Pons (tissue), 1 donor: ENCODE results near the gene BABAM2.
"Not testable (repeated sequence)": the region's sequence is repeated elsewhere in the genome, so short reads cannot be mapped to it uniquely, and the experiment has no call there.

Experiments used
- DNase-seq: peaks from one replicate; pipeline ENCODE4 v3.0.0-alpha.2; 2016; ENCODE audit warnings: low spot score

Gene BABAM2

GRCh38 chr2:27978761-27979160, 88.2 kb downstream of the BABAM2 start:
- not testable (repeated sequence) for DNase-seq

DNA sequence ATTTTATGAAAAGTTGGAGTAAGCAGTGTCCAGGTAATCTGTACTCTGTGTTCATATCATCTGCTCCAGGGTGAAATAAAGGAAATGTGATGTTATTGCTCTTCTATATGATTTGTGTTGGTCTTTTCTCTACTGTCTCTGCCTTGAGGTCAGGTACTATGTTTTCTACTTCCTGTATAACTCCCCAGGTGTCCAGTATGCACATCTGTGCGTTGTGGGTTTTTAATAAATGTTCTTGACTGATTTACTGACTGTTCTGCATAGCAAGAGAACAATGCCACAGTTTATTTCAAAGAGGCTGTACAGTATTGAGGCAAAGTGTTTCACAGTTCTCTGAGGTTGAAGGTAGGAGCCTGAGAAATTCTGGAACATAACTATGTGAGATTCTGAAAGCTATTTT, 89.7 kb downstream of the BABAM2 start:
- DNase-seq: no peak

DNA sequence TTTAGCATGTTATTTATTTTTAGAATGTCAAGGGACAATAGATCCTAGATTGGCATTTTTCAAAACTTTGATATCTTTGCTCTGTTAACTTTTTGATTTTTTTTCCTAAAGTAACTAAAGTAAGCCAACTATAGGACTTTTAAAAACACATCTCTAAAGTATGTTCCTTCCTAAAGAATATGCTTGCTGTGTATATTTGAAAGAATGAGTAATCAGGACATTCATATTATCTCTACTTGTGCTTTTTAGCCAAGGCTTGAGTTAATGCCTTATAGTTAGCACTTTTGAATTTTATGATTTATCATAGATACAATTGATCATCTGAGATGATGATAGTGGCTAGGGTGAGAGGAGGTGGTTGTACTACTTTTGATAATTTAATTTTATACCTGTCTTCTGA, 93.6 kb downstream of the BABAM2 start:
- DNase-seq: no peak

DNA sequence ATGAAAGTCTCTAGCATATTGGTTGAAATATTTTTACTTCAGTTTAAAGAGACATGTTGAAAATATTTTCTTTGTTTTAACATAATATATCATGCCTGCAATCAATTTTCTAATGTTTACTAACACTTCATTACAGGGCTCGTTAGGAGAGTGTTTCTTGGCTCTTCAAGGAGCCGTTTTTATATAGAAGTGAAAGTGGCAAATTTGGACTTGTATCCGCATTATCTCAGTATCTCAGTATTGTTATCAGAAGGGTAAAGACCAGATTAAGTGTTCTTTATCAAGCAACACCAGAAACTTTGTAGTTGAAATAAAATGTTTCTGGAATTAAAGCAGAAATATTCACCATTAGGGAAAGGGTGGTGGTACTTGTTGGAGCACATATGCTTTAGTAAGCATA, 97.8 kb downstream of the BABAM2 start:
- DNase-seq: no peak

DNA sequence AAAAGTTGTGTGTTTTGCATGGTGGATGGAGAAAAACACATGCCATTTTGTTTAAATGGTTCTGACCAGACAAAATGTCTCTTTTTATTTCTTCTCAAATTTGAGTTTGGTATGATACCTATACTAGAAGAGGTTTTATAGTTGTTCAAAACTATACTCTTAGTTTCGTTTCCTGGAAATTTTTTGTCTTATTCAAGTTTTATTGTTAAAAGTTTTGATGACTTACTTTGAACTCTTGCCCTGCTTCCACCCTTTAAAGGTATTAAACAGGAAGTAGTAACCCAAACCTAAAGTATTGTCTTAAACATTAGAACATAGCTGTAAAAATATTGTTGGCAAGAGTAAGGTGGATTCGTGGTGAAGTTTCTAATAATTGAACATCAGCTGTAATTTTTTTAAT, 98.2 kb downstream of the BABAM2 start:
- DNase-seq: no peak

- DNase-seq: no peak
Measured at GRCh38 chr2:27989149-27989548, 98.6 kb downstream of the BABAM2 start.

GRCh38 chr2:27990030-27990590, 99.6 kb downstream of the BABAM2 start:
- DNase-seq: peak; percentile 14

DNA sequence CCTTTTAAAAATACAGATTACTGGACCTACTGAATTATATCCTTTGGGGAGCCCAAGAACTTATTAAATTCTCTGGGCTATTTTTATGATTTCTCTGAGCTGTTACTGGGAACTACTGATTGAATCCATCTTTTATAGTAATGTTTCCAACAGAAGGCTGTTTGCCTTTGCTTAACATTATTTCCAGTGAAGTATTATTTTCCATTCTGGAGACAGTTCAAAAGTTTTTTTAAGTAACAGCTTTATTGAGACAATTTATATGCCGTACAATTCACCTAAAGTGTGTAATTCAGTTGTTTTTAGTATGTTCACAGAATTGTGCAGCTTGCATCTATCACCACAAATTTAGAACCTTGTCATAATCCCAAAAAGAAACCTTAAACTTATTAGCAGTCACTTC, 100.6 kb downstream of the BABAM2 start:
- DNase-seq: no peak

DNA sequence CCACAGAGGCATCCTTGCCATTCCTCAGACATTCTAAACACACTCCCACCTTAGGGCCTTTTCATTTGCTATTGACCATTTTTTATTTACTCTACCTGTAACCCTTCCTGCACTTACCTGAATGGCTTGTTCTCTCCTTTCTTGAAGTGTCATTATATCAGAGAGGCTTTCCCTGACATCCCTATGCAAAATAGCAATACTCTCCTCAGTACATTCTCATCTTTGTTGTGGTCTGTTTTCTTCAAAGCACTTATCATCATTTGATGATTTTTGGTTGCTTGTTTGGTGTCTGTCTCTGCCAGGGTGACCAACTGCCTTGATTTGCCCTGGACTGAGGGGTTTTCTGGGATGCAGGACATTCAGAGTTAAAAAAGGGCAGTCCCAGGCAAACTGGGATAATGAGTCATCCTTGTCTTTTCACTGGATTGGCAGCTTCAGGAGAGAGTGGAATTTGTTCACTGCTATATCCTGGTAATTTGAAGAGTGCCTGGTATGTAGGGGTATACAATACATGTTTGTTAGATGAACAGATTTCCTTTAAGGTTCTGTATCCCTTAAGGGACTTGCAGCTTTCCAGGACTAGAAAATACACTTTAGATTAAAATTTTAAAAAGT, 102.4 kb downstream of the BABAM2 start:
- DNase-seq: no peak

- no peak for DNase-seq
Measured at GRCh38 chr2:27993402-27993787, 102.9 kb downstream of the BABAM2 start.

GRCh38 chr2:27993950-27994728, 103.6 kb downstream of the BABAM2 start:
- no peak for DNase-seq

DNA sequence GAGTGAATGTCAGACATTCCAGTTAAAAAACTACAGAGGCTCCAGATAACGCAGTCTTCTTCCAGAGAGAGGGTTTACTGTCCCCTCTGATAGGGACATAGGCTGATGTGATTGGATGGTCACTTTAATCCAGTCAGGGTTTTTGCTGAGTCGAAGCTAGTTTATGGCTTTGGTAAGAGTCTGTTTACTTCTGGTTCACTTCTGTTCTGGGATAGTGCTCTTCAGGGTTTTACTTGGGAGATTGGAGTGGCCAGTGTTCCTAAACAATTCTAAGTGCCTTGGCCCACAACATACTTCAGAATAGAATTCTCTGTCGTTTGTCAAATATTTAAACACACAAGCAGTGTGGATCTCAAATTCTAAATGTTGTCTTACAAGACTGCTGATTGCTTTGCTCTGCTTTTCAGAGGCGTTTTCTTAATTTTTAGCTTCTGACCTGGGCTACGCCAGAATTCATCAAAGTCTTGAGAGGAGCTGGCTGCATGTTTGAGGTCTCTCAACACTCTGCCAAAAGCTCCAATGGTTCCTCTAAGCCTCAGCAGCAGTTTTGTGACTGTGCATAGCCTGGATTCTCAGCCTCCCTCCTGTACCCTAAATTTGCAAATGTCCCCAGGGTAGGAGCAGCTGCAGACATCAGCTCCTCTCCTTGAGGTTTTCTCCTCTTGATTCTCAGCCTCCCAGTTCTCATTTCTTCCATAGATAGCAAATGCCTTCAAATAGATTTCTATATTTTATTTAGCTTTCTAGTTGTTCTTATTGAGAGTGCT, 105.8 kb downstream of the BABAM2 start:
- DNase-seq: no peak

- DNase-seq: no peak
Measured at GRCh38 chr2:28000287-28000686, 109.8 kb downstream of the BABAM2 start.

DNA sequence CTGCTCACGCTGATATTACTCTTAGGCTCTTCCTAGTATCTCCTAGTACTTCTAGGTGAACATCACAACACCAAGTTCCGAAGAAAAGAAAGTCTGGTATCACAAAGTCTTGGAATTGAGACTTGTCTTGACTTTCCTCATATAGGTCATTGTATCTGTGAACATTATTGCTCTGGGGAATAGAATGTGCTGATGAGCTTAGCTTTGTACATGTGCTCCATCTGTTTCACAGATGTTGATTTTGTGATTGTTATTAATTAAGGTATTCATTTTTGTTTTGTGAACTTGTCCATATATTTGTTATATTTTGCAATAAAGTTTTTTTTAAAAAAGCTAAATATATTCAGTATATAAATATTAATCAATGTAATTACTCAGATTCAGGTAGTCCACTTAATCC, 111.7 kb downstream of the BABAM2 start:
- no peak for DNase-seq

DNA sequence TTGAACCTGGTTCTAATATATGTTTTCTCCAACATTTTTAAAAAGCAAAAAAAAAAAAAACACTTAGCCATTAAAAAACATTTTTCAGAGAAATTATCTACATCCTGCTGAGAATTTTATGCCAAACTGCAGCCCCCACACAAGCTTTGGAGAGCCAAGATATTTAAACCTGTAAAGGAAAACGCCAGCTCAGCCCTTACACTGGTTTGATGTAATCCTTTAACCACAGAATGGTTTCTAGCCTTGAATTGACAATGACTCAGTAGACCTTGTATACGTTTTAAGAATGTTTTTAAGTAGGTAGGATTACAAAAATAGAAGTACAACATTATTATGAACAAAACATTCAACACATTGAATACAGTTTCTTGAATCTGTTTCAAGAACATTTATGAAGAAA, 113.6 kb downstream of the BABAM2 start:
- no peak for DNase-seq

DNA sequence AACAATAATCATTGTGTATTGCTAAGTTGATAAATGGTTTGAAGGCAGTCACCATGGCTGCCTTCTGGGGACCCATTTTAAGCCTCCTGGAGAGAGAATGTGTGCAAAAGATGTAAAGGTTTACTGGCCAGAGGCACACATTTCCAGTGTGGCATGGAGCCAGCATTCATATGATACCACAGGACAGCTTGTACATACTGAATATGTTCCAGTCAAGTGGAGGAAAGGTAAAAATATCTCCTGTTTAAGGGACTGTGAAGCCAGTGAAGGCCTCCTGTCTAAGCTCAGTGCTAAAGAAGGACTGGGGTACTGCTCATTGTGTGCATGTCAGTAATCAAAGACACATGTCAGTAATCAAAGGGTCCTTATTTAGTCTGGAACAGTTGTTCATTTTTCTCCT, 119.2 kb downstream of the BABAM2 start:
- DNase-seq: no peak

- DNase-seq: no peak
Measured at GRCh38 chr2:28011322-28011737, 120.8 kb downstream of the BABAM2 start.

DNA sequence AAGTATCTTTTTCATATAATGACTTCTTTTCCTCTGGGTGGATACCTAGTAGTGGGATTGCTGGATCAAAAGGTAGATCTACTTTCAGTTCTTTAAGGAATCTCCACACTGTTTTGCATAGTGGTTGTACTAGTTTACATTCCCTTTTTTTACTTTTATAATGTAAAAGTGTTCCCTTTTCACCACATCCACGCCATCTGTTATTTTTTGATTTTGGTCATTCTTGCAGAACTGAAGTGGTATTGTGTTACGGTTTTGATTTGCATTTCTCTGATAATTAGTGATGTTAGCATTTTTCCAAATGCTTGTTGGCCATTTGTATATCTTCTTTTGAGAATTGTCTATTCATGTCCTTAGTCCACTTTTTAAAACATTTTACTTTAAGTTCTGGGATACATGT, 127.9 kb downstream of the BABAM2 start:
- DNase-seq: not testable (repeated sequence)

GRCh38 chr2:28019521-28019920, 129.0 kb downstream of the BABAM2 start:
- not testable (repeated sequence) for DNase-seq

GRCh38 chr2:28021898-28022297, 131.4 kb downstream of the BABAM2 start:
- no peak for DNase-seq

DNA sequence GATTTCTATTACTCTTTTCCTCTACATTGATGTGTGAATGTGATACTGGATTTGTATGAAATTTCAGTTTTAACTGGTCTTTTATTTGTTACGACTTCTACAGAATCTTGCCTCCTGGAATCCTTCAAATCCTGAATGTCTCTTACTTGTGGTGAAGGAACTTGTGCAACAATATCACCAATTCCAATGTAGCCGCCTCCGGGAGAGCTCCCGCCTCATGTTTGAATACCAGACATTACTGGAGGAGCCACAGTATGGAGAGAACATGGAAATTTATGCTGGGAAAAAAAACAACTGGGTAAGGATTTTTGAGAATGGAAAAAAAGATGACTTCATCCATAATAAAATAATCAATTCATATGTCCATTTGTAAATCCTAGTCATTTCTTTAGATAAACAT, 134.6 kb downstream of the BABAM2 start:
- DNase-seq: no peak

- DNase-seq: not testable (repeated sequence)
Measured at GRCh38 chr2:28026230-28026629, 135.7 kb downstream of the BABAM2 start.

- no peak for DNase-seq
Measured at GRCh38 chr2:28028025-28028424, 137.5 kb downstream of the BABAM2 start.
